ENCODE data around the gene MITD1. TPM values are rescaled to one million over a fixed set of nuclear protein-coding genes. Genes with fewer than 3 reads are reported as not detected.

Gene MITD1
- polyA plus RNA-seq, 3 donors: 24.9 to 33.8 (median 25.4) TPM

GRCh38 chr2:99166218-99166617 lies 14.6 kb downstream of the MITD1 start:
- Mint-ChIP-seq H3K9me3 (no peaks in the 10 kb centered on the region), H3K4me3 (no peak overlapping the region), H3K4me1 (no peaks in the 10 kb centered on the region), H3K27me3 (ENCODE audit: low read depth in 3 of 3) (no peaks in the 10 kb centered on the region), H3K36me3 (peaks cover 62 to 77% of the 10 kb centered on the region in 2 donors), H3K27ac (peak overlapping the region in 1 of 7 donors; percentile 24)
- H4K20me1 ChIP-seq (ENCODE audit: insufficient read depth, low read length): peaks cover 7% of the 10 kb centered on the region
- no peaks in the 10 kb centered on the region for H3K9me3 ChIP-seq (replicated peaks in 1 of 2; ENCODE audit: control insufficient read depth in 1 of 2, insufficient read depth in 1 of 2, low read length in 2 of 2)
- no peak overlapping the region for H2AFZ ChIP-seq (ENCODE audit: insufficient read depth, low read depth, low read length, poor library complexity, severe bottlenecking)
- no peak overlapping the region for H3K4me3 ChIP-seq (replicated peaks in 1 of 3; ENCODE audit: low read depth in 2 of 3, low read length in 3 of 3)
- DNase-seq: no peak
- H3K27me3 ChIP-seq (ENCODE audit: control insufficient read depth in 2 of 2, insufficient read depth in 2 of 2, low read length in 2 of 2): no peaks in the 10 kb centered on the region
- TF ChIP-seq CTCF (IDR thresholded peaks at IDR 0.05): no peak
- H3K79me2 ChIP-seq (ENCODE audit: insufficient read depth, low read length): peaks cover 3% of the 10 kb centered on the region
- intact Hi-C loops (cut with micrococcal nuclease): no loop called here
- peaks cover 55 to 86% of the 10 kb centered on the region in 2 donors for H3K36me3 ChIP-seq (replicated peaks in 1 of 2; ENCODE audit: control insufficient read depth in 1 of 2, insufficient read depth in 2 of 2, low read length in 2 of 2)
- no peak overlapping the region for H3K27ac ChIP-seq (ENCODE audit: low read depth in 1 of 2, low read length in 2 of 2)
- 100% methylated on average over 1 of the region's 5 CpGs for WGBS (ENCODE audit: insufficient coverage)
- no peak overlapping the region for H3K4me2 ChIP-seq (replicated peaks; ENCODE audit: extremely low read depth, low read length, poor library complexity, severe bottlenecking)
- H3K9ac ChIP-seq (ENCODE audit: insufficient read depth, low read length, poor library complexity, severe bottlenecking): no peak overlapping the region
- H3K4me1 ChIP-seq (ENCODE audit: control insufficient read depth in 1 of 2, insufficient read depth in 2 of 2, low read length in 2 of 2): no peaks in the 10 kb centered on the region

GRCh38 chr2:99159594-99159993 lies 21.3 kb downstream of the MITD1 start:
- Histone ChIP-seq H3K79me2 (ENCODE audit: insufficient read depth, low read length) (peaks cover 19% of the 10 kb centered on the region), H4K20me1 (ENCODE audit: insufficient read depth, low read length) (no peaks in the 10 kb centered on the region), H3K36me3 (replicated peaks in 1 of 2; ENCODE audit: control insufficient read depth in 1 of 2, insufficient read depth in 2 of 2, low read length in 2 of 2) (peaks cover 14 to 56% of the 10 kb centered on the region in 2 donors), H3K9ac (ENCODE audit: insufficient read depth, low read length, poor library complexity, severe bottlenecking) (no peak overlapping the region), H3K27ac (ENCODE audit: low read depth in 1 of 2, low read length in 2 of 2) (no peak overlapping the region), H2AFZ (ENCODE audit: insufficient read depth, low read depth, low read length, poor library complexity, severe bottlenecking) (no peak overlapping the region), H3K4me3 (replicated peaks in 1 of 3; ENCODE audit: low read depth in 2 of 3, low read length in 3 of 3) (no peak overlapping the region), H3K9me3 (replicated peaks in 1 of 2; ENCODE audit: control insufficient read depth in 1 of 2, insufficient read depth in 1 of 2, low read length in 2 of 2) (no peaks in the 10 kb centered on the region), H3K4me2 (replicated peaks; ENCODE audit: extremely low read depth, low read length, poor library complexity, severe bottlenecking) (no peak overlapping the region), H3K4me1 (ENCODE audit: control insufficient read depth in 1 of 2, insufficient read depth in 2 of 2, low read length in 2 of 2) (peaks cover 6 to 7% of the 10 kb centered on the region in 2 donors), H3K27me3 (ENCODE audit: control insufficient read depth in 2 of 2, insufficient read depth in 2 of 2, low read length in 2 of 2) (no peaks in the 10 kb centered on the region)
- H3K27me3 Mint-ChIP-seq (ENCODE audit: low read depth in 3 of 3): no peaks in the 10 kb centered on the region
- H3K4me3 Mint-ChIP-seq: no peak overlapping the region
- intact Hi-C loops (cut with micrococcal nuclease): no loop called here
- H3K36me3 Mint-ChIP-seq: peaks cover 46 to 53% of the 10 kb centered on the region in 2 donors
- H3K9me3 Mint-ChIP-seq: no peaks in the 10 kb centered on the region
- peaks cover 23% of the 10 kb centered on the region for H3K4me1 Mint-ChIP-seq
- H3K27ac Mint-ChIP-seq: peak overlapping the region in 1 of 7 donors; percentile 13
- no CpG with 5 or more reads among the region's 4 CpGs for WGBS (ENCODE audit: insufficient coverage)
- no peak for TF ChIP-seq CTCF (IDR thresholded peaks at IDR 0.05)
- no peak for DNase-seq
